ENCODE data around the gene PTPRF.
"Not testable (repeated sequence)": the region's sequence is repeated elsewhere in the genome, so short reads cannot be mapped to it uniquely, and the experiment has no call there.

The PTPRF gene

GRCh38 chr1:43622901-43623780 is 92.5 kb downstream of the PTPRF start:
- DNase-seq (ENCODE audit: low read depth in 2 of 2, low spot score in 1 of 2): no peak

GRCh38 chr1:43625063-43625780 is 94.5 kb downstream of the PTPRF start:
- no peak for DNase-seq (ENCODE audit: low read depth in 2 of 2, low spot score in 1 of 2)

GRCh38 chr1:43632135-43632670 is 101.5 kb downstream of the PTPRF start:
- DNase-seq (ENCODE audit: low read depth in 2 of 2, low spot score in 1 of 2): no peak

- no peak for DNase-seq (ENCODE audit: low read depth in 2 of 2, low spot score in 1 of 2)
Observed at GRCh38 chr1:43634721-43635120, 104.0 kb downstream of the PTPRF start.

- no peak for DNase-seq (ENCODE audit: low read depth in 2 of 2, low spot score in 1 of 2)
Observed at GRCh38 chr1:43636006-43636641, 105.4 kb downstream of the PTPRF start.

GRCh38 chr1:43637267-43637666 is 106.6 kb downstream of the PTPRF start:
- DNase-seq (ENCODE audit: low read depth in 2 of 2, low spot score in 1 of 2): no peak

- not testable (repeated sequence) for DNase-seq (ENCODE audit: low read depth in 2 of 2, low spot score in 1 of 2)
Observed at GRCh38 chr1:43638381-43638780, 107.7 kb downstream of the PTPRF start.

GRCh38 chr1:43639976-43640794 is 109.5 kb downstream of the PTPRF start:
- no peak for DNase-seq (ENCODE audit: low read depth in 2 of 2, low spot score in 1 of 2)

GRCh38 chr1:43644558-43644957 is 113.9 kb downstream of the PTPRF start:
- no peak for DNase-seq (ENCODE audit: low read depth in 2 of 2, low spot score in 1 of 2)

- DNase-seq (ENCODE audit: low read depth in 2 of 2, low spot score in 1 of 2): no peak
Observed at GRCh38 chr1:43645461-43645860, 114.8 kb downstream of the PTPRF start.

GRCh38 chr1:43647331-43647730 is 116.6 kb downstream of the PTPRF start:
- not testable (repeated sequence) for DNase-seq (ENCODE audit: low read depth in 2 of 2, low spot score in 1 of 2)

GRCh38 chr1:43648221-43648847 is 117.7 kb downstream of the PTPRF start:
- no peak for DNase-seq (ENCODE audit: low read depth in 2 of 2, low spot score in 1 of 2)

- no peak for DNase-seq (ENCODE audit: low read depth in 2 of 2, low spot score in 1 of 2)
Observed at GRCh38 chr1:43648876-43649477, 118.3 kb downstream of the PTPRF start.

GRCh38 chr1:43650310-43651085 is 119.8 kb downstream of the PTPRF start:
- peak; percentile 72 to 80 for DNase-seq (ENCODE audit: low read depth in 2 of 2, low spot score in 1 of 2)

- no peak for DNase-seq (ENCODE audit: low read depth in 2 of 2, low spot score in 1 of 2)
Observed at GRCh38 chr1:43651188-43651587, 120.5 kb downstream of the PTPRF start.

GRCh38 chr1:43651902-43652301 is 121.2 kb downstream of the PTPRF start:
- DNase-seq (ENCODE audit: low read depth in 2 of 2, low spot score in 1 of 2): no peak

GRCh38 chr1:43653339-43653738 is 122.7 kb downstream of the PTPRF start:
- DNase-seq (ENCODE audit: low read depth in 2 of 2, low spot score in 1 of 2): no peak

- DNase-seq (ENCODE audit: low read depth in 2 of 2, low spot score in 1 of 2): no peak
Observed at GRCh38 chr1:43653893-43654292, 123.2 kb downstream of the PTPRF start.

GRCh38 chr1:43655953-43656352 is 125.3 kb downstream of the PTPRF start:
- DNase-seq (ENCODE audit: low read depth in 2 of 2, low spot score in 1 of 2): no peak
